Neural cell (in vitro differentiated cells): ENCODE results near the gene MPP3.

Experiments used
- CTCF ChIP-seq: fragments of 450-650 bp; IDR thresholded peaks from 2 replicates; pipeline ENCODE4 v1.5.1; 2014; ENCODE audit warnings: antibody characterized with exemption, mild to moderate bottlenecking, moderate library complexity; ENCODE audit not compliant: poor library complexity, severe bottlenecking
- EP300 ChIP-seq: fragments of 450-650 bp; conservative IDR thresholded peaks from 2 replicates; pipeline ENCODE4 v1.6.1; 2014; ENCODE audit warnings: antibody characterized with exemption, mild to moderate bottlenecking, moderate library complexity; ENCODE audit not compliant: poor library complexity, severe bottlenecking
- EZH2 ChIP-seq: fragments of 200-600, 300-800 bp; shearing (Covaris generic), sonication (generic); IDR thresholded peaks from 2 replicates; pipeline ENCODE4 v1.6.1; 2014; ENCODE audit warnings: antibody characterized with exemption, low read length, borderline replicate concordance, mild to moderate bottlenecking; ENCODE audit not compliant: insufficient read depth, poor library complexity, severe bottlenecking
- POLR2AphosphoS5 ChIP-seq: IDR thresholded peaks from 2 replicates; pipeline ENCODE4 v1.6.1; 2012
- RAD21 ChIP-seq: fragments of 450-650 bp; conservative IDR thresholded peaks from 2 replicates; pipeline ENCODE4 v1.6.1; 2014; ENCODE audit warnings: antibody characterized with exemption, mild to moderate bottlenecking, moderate library complexity
- REST ChIP-seq: IDR thresholded peaks from 2 replicates; pipeline ENCODE4 v1.6.1; 2012; ENCODE audit warnings: borderline replicate concordance
- SMC3 ChIP-seq: fragments of 450-650 bp; conservative IDR thresholded peaks from 2 replicates; pipeline ENCODE4 v1.6.1; 2014; ENCODE audit warnings: antibody characterized with exemption, mild to moderate bottlenecking, moderate library complexity; ENCODE audit not compliant: poor library complexity
- TAF1 ChIP-seq: IDR thresholded peaks from 2 replicates; pipeline ENCODE4 v1.6.1; 2012; ENCODE audit warnings: low read depth

GRCh38 chr17:43860077-43860725 lies 27.3 kb upstream of the MPP3 start:
- no peak for TF ChIP-seq CTCF
- TF ChIP-seq REST, result no peak
- no peak for TF ChIP-seq POLR2AphosphoS5
- no peak for TF ChIP-seq EZH2
- no peak for TF ChIP-seq EP300
- TF ChIP-seq TAF1, result no peak
- TF ChIP-seq RAD21, result no peak
- no peak for TF ChIP-seq SMC3
